Medulla oblongata (tissue), 1 donor: ENCODE results near the gene USP53.
"Not testable (repeated sequence)": the region's sequence is repeated elsewhere in the genome, so short reads cannot be mapped to it uniquely, and the experiment has no call there.

ENCODE experiments used
- DNase-seq: peaks from one replicate; pipeline ENCODE4 v3.0.0-alpha.2; 2015; ENCODE audit errors: extremely low spot score

The USP53 gene

GRCh38 chr4:119315036-119315435, 102.5 kb downstream of the USP53 start:
- no peak for DNase-seq

DNA sequence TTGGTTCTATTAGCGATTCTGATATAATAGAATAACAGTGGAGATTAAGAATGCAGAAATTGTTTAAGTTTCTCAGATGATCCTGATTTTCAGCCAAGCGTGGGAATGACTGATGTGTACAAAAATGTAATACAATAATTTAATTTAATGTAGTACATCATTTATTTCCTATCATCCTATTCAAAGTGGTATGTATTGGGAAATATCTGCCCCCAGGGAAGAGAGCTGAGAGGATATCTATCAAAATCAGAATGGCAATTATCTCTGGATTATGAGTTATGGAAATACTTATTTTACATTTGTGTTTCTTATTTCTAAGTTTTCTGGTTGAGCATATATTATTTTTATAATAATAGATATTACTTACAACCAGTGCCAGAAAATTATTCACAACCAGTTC, 105.5 kb downstream of the USP53 start:
- DNase-seq: no peak

- DNase-seq: no peak
Measured at GRCh38 chr4:119321921-119322687, 109.6 kb downstream of the USP53 start, which contains the start of gene FABP2. Gene FABP2, minus strand, starts transcription at chr4:119322138. Its CDS starts 36 bp downstream, at chr4:119322102.

- no peak for DNase-seq
Measured at GRCh38 chr4:119328695-119329094, 116.2 kb downstream of the USP53 start.

GRCh38 chr4:119329835-119330620, 117.5 kb downstream of the USP53 start:
- DNase-seq: no peak

DNA sequence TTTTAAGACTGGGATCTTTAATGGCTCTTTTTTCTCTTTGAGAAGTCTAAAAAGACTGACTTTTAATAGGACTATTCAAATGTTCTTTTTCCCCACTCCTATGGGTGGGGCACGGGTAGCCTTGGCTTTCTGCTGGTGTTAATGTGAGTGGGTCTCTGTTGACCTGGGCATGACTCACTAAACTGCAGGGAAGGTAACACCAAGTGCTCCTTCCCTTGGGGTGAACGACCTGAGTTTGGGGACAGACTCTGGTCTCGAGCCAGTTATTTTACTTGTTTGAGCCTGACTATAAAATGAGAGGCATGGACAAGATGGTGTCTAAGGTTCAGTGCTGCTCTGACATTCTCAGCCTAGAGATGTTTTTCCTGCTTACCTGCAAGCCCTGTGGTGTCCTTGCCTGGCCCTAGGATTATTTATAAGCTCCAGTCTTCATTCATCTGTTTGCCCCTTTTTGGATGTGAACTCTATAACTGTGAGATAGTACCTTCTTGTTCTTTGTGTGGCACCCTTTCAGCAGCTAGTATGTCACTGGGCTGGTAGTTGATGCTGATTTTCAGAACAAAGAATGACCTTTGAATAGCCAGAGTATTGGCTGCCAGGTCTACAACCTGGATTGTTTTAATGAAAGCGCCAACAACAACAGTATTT, 123.9 kb downstream of the USP53 start:
- DNase-seq: not testable (repeated sequence)

GRCh38 chr4:119337010-119337409, 124.5 kb downstream of the USP53 start:
- DNase-seq: peak; percentile 18

- not testable (repeated sequence) for DNase-seq
Measured at GRCh38 chr4:119339895-119340294, 127.4 kb downstream of the USP53 start.

DNA sequence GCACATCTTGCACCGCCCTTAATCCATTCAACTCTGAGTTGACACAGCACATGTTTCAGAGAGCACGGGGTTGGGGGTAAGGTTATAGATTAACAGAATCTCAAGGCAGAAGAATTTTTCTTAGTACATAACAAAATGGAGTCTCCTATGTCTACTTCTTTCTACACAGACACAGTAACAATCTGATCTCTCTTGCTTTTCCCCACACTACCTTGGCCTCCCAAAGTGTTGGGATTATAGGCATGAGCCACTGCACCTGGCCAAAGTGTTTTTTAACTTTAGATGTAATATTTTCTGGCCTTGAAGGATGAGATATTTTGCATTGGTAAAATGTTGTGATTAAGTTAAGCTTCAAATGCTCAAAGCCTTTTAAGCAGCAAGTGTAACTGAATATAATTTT, 130.8 kb downstream of the USP53 start:
- not testable (repeated sequence) for DNase-seq
